Esophagus squamous epithelium (tissue), 5 donors: ENCODE results near the gene CDCA5. TPM values are rescaled to one million over a fixed set of nuclear protein-coding genes. Genes with fewer than 3 reads are reported as not detected.

ENCODE experiments used
- DNase-seq: peaks from one replicate; lab custom pipeline; 2025; lab: John Stamatoyannopoulos, UW
- H3K27ac ChIP-seq, 4 donors: fragments of 200-600 bp; sonication (generic); one replicate each; pipeline ENCODE4 v1.5.1; 2016 to 2019; ENCODE audit warnings: mild to moderate bottlenecking in 1 of 4
- H3K27me3 ChIP-seq, 4 donors: fragments of 200-600 bp; sonication (generic); 1 replicate in 3 of 4; 2 replicates in 1 of 4; pipeline versions ENCODE4 v1.5.1 to v1.6.0; 2017 to 2021; ENCODE audit warnings: antibody characterized with exemption in 1 of 4
- H3K36me3 ChIP-seq, 3 donors: fragments of 200-600 bp; sonication (generic); one replicate each; pipeline ENCODE4 v1.5.1; 2016 to 2019
- H3K4me1 ChIP-seq, 3 donors: fragments of 200-600 bp; sonication (generic); one replicate each; pipeline ENCODE4 v1.5.1; 2017 to 2019
- H3K4me3 ChIP-seq, 4 donors: fragments of 200-600 bp; sonication (generic); 1 replicate in 3 of 4; 2 replicates in 1 of 4; pipeline ENCODE4 v1.5.1; 2016 to 2019; ENCODE audit warnings: mild to moderate bottlenecking in 2 of 4, moderate library complexity in 1 of 4
- H3K9me3 ChIP-seq, 3 donors: fragments of 200-600 bp; sonication (generic); one replicate each; pipeline ENCODE4 v1.5.1; 2016 to 2019
- CTCF ChIP-seq, 6 experiments: fragments of 450-650 bp in 4 of 6; fragments of 200-600 bp in 2 of 6; sonication (generic) in 2 of 6; IDR thresholded peaks; one replicate each; pipeline ENCODE4 v1.5.1; 2016 to 2019; ENCODE audit warnings: antibody characterized with exemption in 6 of 6, mild to moderate bottlenecking in 4 of 6, moderate library complexity in 4 of 6
- POLR2A ChIP-seq, 4 donors: fragments of 450-650 bp; IDR thresholded peaks; one replicate each; pipeline ENCODE4 v1.6.1; 2017; ENCODE audit warnings: antibody characterized with exemption in 4 of 4, mild to moderate bottlenecking in 4 of 4, moderate library complexity in 3 of 4
- WGBS, 2 donors: methylation state at CpG; one replicate each; pipeline ENCODE4 v1.1.5; 2018; 5-methylcytosine and 5-hydroxymethylcytosine counted together
- intact Hi-C: fragments of 100-400 bp; cut with DNase I; formaldehyde crosslinking; loops from one replicate; pipeline ENCODE4 v1.15.0; 2022
- total RNA-seq, 4 donors: library from RNA; depleted of rRNA; stranded (reverse); fragments of >200 nt; gene quantifications; one replicate each; pipeline ENCODE4 v1.1.0, GENCODE V29; 2016
- donor health status: DM: yes; HTN: yes; CAD: no.

CDCA5 gene
- total RNA-seq, 4 donors from 2014 or later = 3.1 to 14.3 (median 9.0) TPM

GRCh38 chr11:65045061-65045460 is 38.8 kb downstream of the CDCA5 start:
- TF ChIP-seq CTCF (IDR thresholded peaks at IDR 0.05) (no peak), POLR2A (IDR thresholded peaks at IDR 0.05) (no peak)
- Histone ChIP-seq H3K9me3 (no peaks in the 10 kb centered on the region), H3K36me3 (peaks cover 0 to 15% (median 6%) of the 10 kb centered on the region in 3 donors), H3K4me1 (peaks cover 22 to 63% (median 33%) of the 10 kb centered on the region in 3 donors), H3K27ac (no peak overlapping the region), H3K27me3 (no peaks in the 10 kb centered on the region), H3K4me3 (no peak overlapping the region)
- DNase-seq = no peak
- 84% methylated on average over 5 of the region's 5 CpGs; no CpG with 5 or more reads in 1 of the 2 donors for WGBS, 2 donors
- intact Hi-C loops = no loop called here

GRCh38 chr11:65043881-65044501 is 39.8 kb downstream of the CDCA5 start:
- Histone ChIP-seq H3K27me3 (no peaks in the 10 kb centered on the region), H3K27ac (no peak overlapping the region), H3K4me3 (no peak overlapping the region), H3K9me3 (no peaks in the 10 kb centered on the region), H3K36me3 (peaks cover 0 to 24% (median 6%) of the 10 kb centered on the region in 3 donors), H3K4me1 (peaks cover 22 to 68% (median 33%) of the 10 kb centered on the region in 3 donors)
- WGBS, 2 donors = 70 to 83% methylated on average over 11 to 15 of the region's 23 CpGs
- intact Hi-C loops = no loop called here
- TF ChIP-seq POLR2A (IDR thresholded peaks at IDR 0.05) (no peak), CTCF (IDR thresholded peaks at IDR 0.05) (no peak)
- no peak for DNase-seq

- intact Hi-C loops = no loop called here
- no peaks in the 10 kb centered on the region for H3K9me3 ChIP-seq
- H3K27me3 ChIP-seq = no peaks in the 10 kb centered on the region
- DNase-seq = no peak
- WGBS, 2 donors = 48 to 59% methylated on average over 4 to 5 of the region's 6 CpGs
- no peak overlapping the region for H3K27ac ChIP-seq
- no peak overlapping the region for H3K4me3 ChIP-seq
- peaks cover 18 to 62% (median 29%) of the 10 kb centered on the region in 3 donors for H3K4me1 ChIP-seq
- no peak for TF ChIP-seq POLR2A (IDR thresholded peaks at IDR 0.05)
- no peak for TF ChIP-seq CTCF (IDR thresholded peaks at IDR 0.05)
- peaks cover under 1 to 35% (median 6%) of the 10 kb centered on the region in 3 donors for H3K36me3 ChIP-seq
These were observed 40.9 kb downstream of the CDCA5 start for GRCh38 chr11:65042891-65043290.

GRCh38 chr11:65040847-65041622 is 42.8 kb downstream of the CDCA5 start, which contains the start of gene SAC3D1:
SAC3D1 (plus strand) TSS chr11:65041210; CDS start chr11:65041293, 83 bp downstream.
- H3K36me3 ChIP-seq = peaks cover 6 to 54% (median 10%) of the 10 kb centered on the region in 3 donors
- intact Hi-C loops = no loop called here
- peak in 3 of 4 donors; percentile 31 to 51 (median 45) for TF ChIP-seq POLR2A (IDR thresholded peaks at IDR 0.05)
- no peak for TF ChIP-seq CTCF (IDR thresholded peaks at IDR 0.05)

GRCh38 chr11:65040520-65040846 is 43.4 kb downstream of the CDCA5 start:
- Histone ChIP-seq H3K27me3 (no peaks in the 10 kb centered on the region), H3K9me3 (no peaks in the 10 kb centered on the region), H3K36me3 (peaks cover 10 to 57% (median 15%) of the 10 kb centered on the region in 3 donors), H3K4me1 (peaks cover 10 to 42% (median 22%) of the 10 kb centered on the region in 3 donors), H3K27ac (peak overlapping the region; percentile 88 to 98 (median 94)), H3K4me3 (peak overlapping the region; percentile 73 to 89 (median 80))
- 7 to 8% methylated on average over 7 of the region's 7 CpGs for WGBS, 2 donors
- no peak for DNase-seq
- no peak for TF ChIP-seq CTCF (IDR thresholded peaks at IDR 0.05)
- TF ChIP-seq POLR2A (IDR thresholded peaks at IDR 0.05) = no peak
- intact Hi-C loops = no loop called here

More at GRCh38 chr11:65040847-65041622, 42.8 kb downstream of the CDCA5 start, which contains the start of gene SAC3D1:
- H3K9me3 ChIP-seq = no peaks in the 10 kb centered on the region
- no peaks in the 10 kb centered on the region for H3K27me3 ChIP-seq
- peak; percentile 58 for DNase-seq
- 0% methylated on average over 1 to 22 of the region's 91 CpGs for WGBS, 2 donors
- H3K4me1 ChIP-seq = peaks cover 10 to 44% (median 22%) of the 10 kb centered on the region in 3 donors
- peak within 1 kb of the TSS; percentile 88 to 98 (median 94) for H3K27ac ChIP-seq
- H3K4me3 ChIP-seq = peak within 1 kb of the TSS; percentile 73 to 89 (median 80)
